GM21515 (cell line): ENCODE data around the gene EIF2B2.

Source experiments
- ATAC-seq: cut with Tn5 transposase; IDR thresholded peaks from one replicate; pipeline ENCODE4 v1.9.1; 2021; ENCODE audit not compliant: unreplicated experiment

The EIF2B2 gene

GRCh38 chr14:75002392-75003249, at the start of gene EIF2B2:
Gene EIF2B2 (plus strand): TSS chr14:75002921. CDS start chr14:75002991, 70 bp downstream.
- peak; percentile 96 for ATAC-seq

GRCh38 chr14:74953686-74954085, 49.0 kb upstream of the EIF2B2 start:
- ATAC-seq: no peak

GRCh38 chr14:74954232-74954946, 48.3 kb upstream of the EIF2B2 start:
- ATAC-seq: no peak

- no peak for ATAC-seq
Measured at GRCh38 chr14:74954947-74955228, 47.8 kb upstream of the EIF2B2 start.

- ATAC-seq: no peak
Measured at GRCh38 chr14:74955229-74956026, 47.3 kb upstream of the EIF2B2 start, which contains the start of gene PGF. Gene PGF (minus strand): TSS chr14:74955597. CDS start chr14:74955242, 355 bp downstream.

- no peak for ATAC-seq
Measured at GRCh38 chr14:74956027-74956279, 46.8 kb upstream of the EIF2B2 start.

- ATAC-seq: no peak
Measured at GRCh38 chr14:74956280-74957072, 46.2 kb upstream of the EIF2B2 start.

GRCh38 chr14:74959596-74960180, 43.0 kb upstream of the EIF2B2 start:
- no peak for ATAC-seq

- no peak for ATAC-seq
Measured at GRCh38 chr14:74960736-74961135, 42.0 kb upstream of the EIF2B2 start.

- no peak for ATAC-seq
Measured at GRCh38 chr14:74961238-74961911, 41.3 kb upstream of the EIF2B2 start.

GRCh38 chr14:74962046-74962445, 40.7 kb upstream of the EIF2B2 start:
- no peak for ATAC-seq

- no peak for ATAC-seq
Measured at GRCh38 chr14:74962493-74962892, 40.2 kb upstream of the EIF2B2 start.

GRCh38 chr14:74963178-74963704, 39.5 kb upstream of the EIF2B2 start:
- no peak for ATAC-seq

GRCh38 chr14:74963705-74964271, 38.9 kb upstream of the EIF2B2 start:
- no peak for ATAC-seq

GRCh38 chr14:74964787-74965485, 37.8 kb upstream of the EIF2B2 start:
- no peak for ATAC-seq

GRCh38 chr14:74965486-74966153, 37.1 kb upstream of the EIF2B2 start:
- ATAC-seq: no peak

- no peak for ATAC-seq
Measured at GRCh38 chr14:74968811-74969210, 33.9 kb upstream of the EIF2B2 start.

- ATAC-seq: no peak
Measured at GRCh38 chr14:74973003-74973653, 29.6 kb upstream of the EIF2B2 start.
